HG03095 (cell line): Measurements from ENCODE around the gene NWD2.

Experiments used
- ATAC-seq: cut with Tn5 transposase; IDR thresholded peaks from one replicate; pipeline ENCODE4 v1.9.1; 2021; ENCODE audit warnings: moderate library complexity; ENCODE audit not compliant: unreplicated experiment

NWD2 gene

DNA sequence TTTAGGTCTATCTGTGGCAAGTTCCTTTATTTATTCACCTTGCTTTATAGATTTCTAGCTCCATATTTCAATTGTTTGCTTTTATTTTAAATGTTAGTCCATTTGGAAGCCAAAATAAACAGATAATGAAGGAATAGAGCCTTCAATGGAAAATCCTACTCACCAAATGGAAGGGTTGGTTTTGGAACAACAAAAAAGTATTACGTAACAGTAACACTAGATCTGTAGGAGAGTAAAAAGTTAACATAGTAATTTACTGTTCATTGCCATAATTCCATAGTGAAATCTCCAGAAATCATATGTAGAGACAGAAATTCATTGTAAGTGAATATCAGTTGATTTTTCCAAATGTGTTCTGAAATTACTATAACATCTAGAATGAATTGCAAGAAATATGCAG is 34.6 kb downstream of the NWD2 start:
- ATAC-seq, result no peak

- ATAC-seq, result no peak
Observed at GRCh38 chr4:37279894-37280592, 35.5 kb downstream of the NWD2 start.

- ATAC-seq, result no peak
Observed at GRCh38 chr4:37299468-37299867, 54.9 kb downstream of the NWD2 start.

- no peak for ATAC-seq
Observed at GRCh38 chr4:37304612-37305011, 60.1 kb downstream of the NWD2 start.

- ATAC-seq, result no peak
Observed at GRCh38 chr4:37305984-37306383, 61.4 kb downstream of the NWD2 start.

- ATAC-seq, result no peak
Observed at GRCh38 chr4:37317104-37317643, 72.6 kb downstream of the NWD2 start.

DNA sequence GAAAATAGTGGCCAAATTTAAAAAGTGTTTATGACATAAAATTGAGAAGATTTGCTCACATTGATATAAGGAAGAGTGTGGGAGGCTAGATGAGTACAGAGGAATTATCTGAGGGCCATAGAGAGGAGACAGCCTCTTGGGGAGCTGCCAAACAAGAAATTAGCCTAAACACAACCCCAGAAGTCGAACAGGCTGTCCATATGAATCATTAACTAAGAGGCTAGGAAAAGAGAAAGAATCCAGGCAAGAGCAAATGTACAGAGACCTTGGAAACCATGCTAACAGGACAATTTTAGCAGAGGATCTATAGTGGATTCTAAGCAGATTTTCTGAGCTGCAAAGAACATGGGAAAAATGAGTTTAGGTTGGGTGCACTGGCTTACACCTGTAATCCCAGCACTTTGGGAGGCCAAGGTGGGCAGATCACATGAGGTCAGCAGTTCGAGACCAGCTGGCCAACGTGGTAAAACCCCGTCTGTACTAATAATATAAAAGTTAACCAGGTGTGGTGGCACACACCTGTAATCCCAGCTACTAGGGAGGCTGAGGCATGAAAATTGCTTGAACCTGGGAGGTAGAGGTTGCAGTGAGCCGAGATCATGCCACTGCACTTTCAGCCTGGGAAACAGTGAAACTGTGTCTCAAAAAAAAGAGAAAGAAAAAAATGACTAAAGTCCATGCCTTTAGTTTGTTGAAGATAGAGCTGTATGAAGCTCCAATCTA is 76.1 kb downstream of the NWD2 start:
- ATAC-seq, result no peak

DNA sequence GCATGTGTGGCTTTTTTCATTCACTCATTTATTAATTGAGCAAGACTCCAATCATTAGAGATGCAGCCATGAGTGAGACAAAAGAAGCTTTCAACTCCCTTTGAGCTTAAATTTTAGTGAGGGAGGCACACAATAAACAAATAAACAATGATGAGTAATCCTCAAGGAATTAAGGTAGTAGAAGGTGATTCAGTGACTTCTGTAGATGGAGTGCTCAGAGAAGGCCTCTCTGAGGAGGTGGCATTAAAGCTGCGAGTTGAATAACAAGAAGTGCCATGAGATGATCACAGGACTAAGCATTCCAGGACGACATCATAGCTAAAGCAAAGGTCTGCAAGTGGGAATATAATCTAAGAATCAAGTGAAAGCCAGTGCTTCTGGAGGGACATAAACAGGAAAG is 77.6 kb downstream of the NWD2 start:
- ATAC-seq, result no peak

DNA sequence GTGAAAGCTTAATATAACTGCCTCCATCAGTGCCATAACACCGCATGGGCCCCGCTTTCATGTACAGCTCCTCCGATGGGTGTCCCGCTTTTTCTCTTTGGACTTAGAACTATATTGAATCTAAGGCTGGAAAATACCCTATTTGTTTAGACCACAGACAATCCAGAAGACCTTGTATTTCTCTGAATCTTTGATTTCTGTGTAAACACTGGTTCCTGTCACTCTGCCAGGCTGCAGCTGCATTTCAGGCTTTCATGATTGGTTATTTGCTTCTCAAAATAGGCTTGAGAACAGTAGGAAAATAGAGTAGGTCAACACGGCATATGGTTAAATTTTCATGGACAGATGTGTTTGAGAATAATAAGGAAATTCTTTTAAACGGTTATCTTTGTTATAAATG is 80.0 kb downstream of the NWD2 start:
- no peak for ATAC-seq

GRCh38 chr4:37326852-37327251 is 82.3 kb downstream of the NWD2 start:
- no peak for ATAC-seq

- no peak for ATAC-seq
Observed at GRCh38 chr4:37338972-37339371, 94.4 kb downstream of the NWD2 start.

DNA sequence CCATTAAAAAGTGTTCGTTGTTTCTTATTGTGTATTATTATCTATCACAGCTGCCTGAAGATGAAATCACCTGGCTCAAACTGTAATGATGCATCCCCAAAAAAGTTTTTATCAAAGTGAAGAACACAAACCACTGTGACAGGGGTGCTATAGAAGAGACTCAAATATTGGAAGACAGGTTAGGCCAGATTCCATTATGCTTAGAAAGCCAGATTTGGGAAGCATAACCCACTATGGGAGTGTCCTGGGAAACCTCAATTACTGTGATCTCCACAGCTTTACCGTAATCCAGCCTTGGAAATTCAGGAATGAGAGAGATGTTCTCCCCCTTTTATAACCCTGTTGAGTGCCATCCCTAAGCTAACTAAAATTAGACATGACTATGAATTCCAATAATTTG is 114.2 kb downstream of the NWD2 start:
- ATAC-seq, result no peak

DNA sequence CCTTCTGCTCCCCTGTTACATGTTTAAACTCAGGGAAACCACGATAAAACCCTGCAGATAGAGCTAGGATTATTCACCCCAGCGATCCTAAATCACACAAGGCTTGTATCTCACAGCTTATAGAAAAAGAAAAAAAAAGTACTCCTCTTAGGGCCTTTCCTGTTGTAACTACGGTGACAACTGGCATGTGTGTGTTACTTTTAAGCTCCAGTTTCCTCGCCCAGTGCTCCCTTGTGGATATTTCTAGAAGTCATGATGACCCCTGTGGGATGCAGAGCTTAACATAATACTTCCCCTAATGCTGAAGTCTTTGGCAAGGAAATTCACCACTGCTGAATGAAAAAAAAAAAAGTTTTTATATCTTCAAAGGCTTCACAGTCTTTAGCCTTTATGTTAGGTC is 114.7 kb downstream of the NWD2 start:
- no peak for ATAC-seq

GRCh38 chr4:37365888-37366287 is 121.3 kb downstream of the NWD2 start:
- no peak for ATAC-seq

- no peak for ATAC-seq
Observed at GRCh38 chr4:37367901-37368300, 123.4 kb downstream of the NWD2 start.

DNA sequence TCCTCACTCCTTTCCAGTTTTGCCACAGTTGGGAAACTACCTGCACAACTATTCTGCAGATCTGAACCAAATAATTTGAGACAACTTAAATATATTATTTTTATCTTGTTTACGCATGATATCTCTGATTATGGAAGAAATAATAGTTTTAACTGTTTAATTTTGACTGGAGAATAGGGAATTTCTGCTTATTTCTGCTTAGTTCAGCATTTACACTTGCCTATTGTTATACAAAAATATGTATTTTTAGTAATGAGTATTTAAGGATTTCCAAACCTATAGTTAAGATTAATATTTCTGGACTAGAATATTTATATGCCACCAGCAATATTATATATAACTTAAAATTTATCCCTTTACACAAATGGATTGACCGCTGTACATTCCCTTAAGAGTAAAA is 125.5 kb downstream of the NWD2 start:
- no peak for ATAC-seq

DNA sequence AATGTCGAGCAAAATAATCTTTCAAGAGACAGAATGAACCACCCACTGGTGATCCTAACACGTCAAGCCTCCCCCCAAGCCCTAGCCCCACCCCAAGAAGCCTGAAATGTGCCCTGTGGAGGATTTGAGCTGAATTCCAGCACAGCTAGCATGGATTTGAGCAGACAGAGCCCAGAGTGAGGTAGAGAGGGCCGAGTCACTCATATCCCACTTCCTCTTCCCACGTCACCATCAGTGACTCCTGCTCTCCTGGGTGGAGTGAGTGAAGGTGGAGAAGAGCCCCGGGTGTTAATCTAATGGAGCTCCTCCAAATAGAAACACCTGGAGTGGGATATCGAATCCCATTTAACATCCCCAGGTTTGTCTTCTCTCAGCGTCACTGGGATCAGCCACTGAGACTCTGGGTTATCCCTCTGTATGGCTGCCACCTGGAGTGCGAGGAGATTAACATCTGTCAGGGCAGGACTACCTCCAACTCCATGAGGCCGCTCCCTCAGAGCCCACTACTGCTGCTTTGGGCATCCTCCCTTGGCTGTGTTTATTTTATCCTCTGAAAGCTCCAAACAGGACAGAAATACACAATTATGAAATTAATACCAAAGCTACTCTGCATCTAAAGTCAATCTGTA is 136.6 kb downstream of the NWD2 start:
- ATAC-seq, result no peak

- peak; percentile 51 for ATAC-seq
Observed at GRCh38 chr4:37383579-37384229, 139.2 kb downstream of the NWD2 start.

DNA sequence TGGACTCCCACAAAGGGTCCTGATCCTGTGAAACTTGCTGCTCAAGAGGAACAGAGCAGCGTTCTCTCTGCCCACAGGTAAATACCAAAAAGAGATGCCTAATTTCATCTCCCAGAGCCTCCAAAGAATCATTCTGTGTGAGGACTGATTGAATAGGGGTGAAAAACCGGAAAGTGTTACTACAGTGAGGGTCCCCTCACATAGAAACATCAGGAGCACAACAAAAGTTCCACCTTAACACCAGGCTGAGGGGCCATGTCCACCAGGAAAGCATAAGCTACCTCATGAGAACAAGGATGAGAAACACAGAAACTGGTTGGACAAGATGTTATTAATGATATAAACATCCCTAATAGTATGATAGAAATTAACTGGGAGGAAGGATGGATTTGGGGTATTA is 140.9 kb downstream of the NWD2 start:
- ATAC-seq, result no peak

DNA sequence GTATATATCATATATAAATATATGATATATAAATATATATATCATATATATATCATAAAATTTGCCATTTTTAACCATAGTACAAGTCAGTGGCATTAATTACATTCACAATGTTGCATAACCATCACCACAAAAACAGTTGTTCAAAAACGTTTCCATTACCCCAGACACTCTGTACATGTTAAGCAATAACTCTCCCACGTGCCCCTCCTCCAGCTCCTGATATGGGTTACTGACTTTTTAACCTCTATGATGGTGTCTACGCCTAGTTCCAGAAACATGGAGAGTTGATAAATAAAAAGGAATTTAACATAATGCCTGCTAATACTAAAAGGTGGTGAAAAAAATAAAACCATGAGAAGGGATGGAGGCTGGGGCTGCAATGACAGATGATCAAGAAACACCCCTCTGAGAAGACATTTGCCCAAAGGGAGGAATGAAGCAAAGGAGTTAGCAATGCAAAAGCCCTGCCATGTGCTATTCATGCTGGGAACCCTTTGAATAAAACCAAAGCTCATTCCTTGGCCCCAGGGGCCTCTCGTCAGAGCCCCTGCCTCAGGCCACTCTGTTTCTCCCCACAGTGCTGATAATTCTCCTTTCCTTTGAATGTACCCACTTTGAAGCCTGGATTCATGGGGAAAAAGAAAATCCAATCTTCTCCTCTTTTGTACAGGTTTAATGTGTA is 144.3 kb downstream of the NWD2 start:
- no peak for ATAC-seq

- no peak for ATAC-seq
Observed at GRCh38 chr4:37389366-37389765, 144.8 kb downstream of the NWD2 start.
